Stomach (tissue), 9 donors: Measurements from ENCODE around the gene ATXN7L3. TPM values are rescaled to one million over a fixed set of nuclear protein-coding genes. Genes with fewer than 3 reads are reported as not detected.
"Not testable (repeated sequence)": the region's sequence is repeated elsewhere in the genome, so short reads cannot be mapped to it uniquely, and the experiment has no call there.

Experiments
- DNase-seq, 2 donors: peaks; one replicate each; pipeline versions ENCODE4 v3.0.0 to v3.0.0-alpha.2; 2013 to 2019
- H3K27ac ChIP-seq, 5 donors: fragments of 200-600 bp in 4 of 5; sonication (generic) in 4 of 5; one replicate each; pipeline ENCODE4 v1.5.1; 2013 to 2019; ENCODE audit warnings: mild to moderate bottlenecking in 1 of 5, moderate library complexity in 1 of 5
- H3K27me3 ChIP-seq, 3 donors: fragments of 200-600 bp; sonication (generic); one replicate each; pipeline ENCODE4 v1.5.1; 2017 to 2019; ENCODE audit warnings: mixed run types in 1 of 3
- H3K36me3 ChIP-seq, 4 donors: fragments of 200-600 bp; sonication (generic); 1 replicate in 3 of 4; 2 replicates in 1 of 4; pipeline ENCODE4 v1.5.1; 2016 to 2019
- H3K4me1 ChIP-seq, 4 donors: fragments of 200-600 bp; sonication (generic); one replicate each; pipeline ENCODE4 v1.5.1; 2016 to 2019
- H3K4me3 ChIP-seq, 4 donors: fragments of 200-600 bp; sonication (generic) in 3 of 4; one replicate each; pipeline ENCODE4 v1.5.1; 2016 to 2019; ENCODE audit warnings: mild to moderate bottlenecking in 1 of 4
- H3K9me3 ChIP-seq, 4 donors: fragments of 200-600 bp; sonication (generic); one replicate each; pipeline ENCODE4 v1.5.1; 2016 to 2019
- EP300 ChIP-seq: sonication (generic); formaldehyde crosslinking; IDR thresholded peaks from one replicate; pipeline ENCODE4 v1.6.1; 2017; ENCODE audit warnings: antibody characterized with exemption
- POLR2A ChIP-seq, 4 donors: fragments of 450-650 bp; IDR thresholded peaks; one replicate each; pipeline ENCODE4 v1.6.1; 2016; ENCODE audit warnings: antibody characterized with exemption in 4 of 4, control low read depth in 2 of 4, mild to moderate bottlenecking in 1 of 4, moderate library complexity in 1 of 4
- POLR2AphosphoS5 ChIP-seq, 3 donors: sonication (generic); formaldehyde crosslinking; IDR thresholded peaks; one replicate each; pipeline ENCODE4 v1.6.1; 2016; ENCODE audit warnings: antibody characterized with exemption in 3 of 3
- whole genome bisulfite sequencing, 5 donors: extraction: QIAGEN DNeasy Blood & Tissue Kit in 3 of 5; methylation state at CpG; one replicate each; pipeline versions ENCODE4 v1.1.5 to v1.1.7; 2013 to 2018; 5-methylcytosine and 5-hydroxymethylcytosine counted together
- intact Hi-C: fragments of 100-400 bp; cut with DNase I; formaldehyde crosslinking; loops from one replicate; pipeline ENCODE4 v1.15.1; 2023; ENCODE audit warnings: low total_unique reads
- polyA plus RNA-seq, 3 donors: library from polyadenylated mRNA; stranded (reverse); fragments of 200-250 nt; gene quantifications; one replicate each; pipeline ENCODE4 v1.2.3, GENCODE V29; 2013
- small RNA-seq, 4 donors: library from RNA; depleted of rRNA; stranded (forward); fragments of <200 nt; gene quantifications; one replicate each; pipeline ENCODE3, GENCODE V24; 2016
- total RNA-seq, 5 donors: library from RNA; depleted of rRNA; stranded (reverse); fragments of >200 nt; gene quantifications; one replicate each; pipeline versions ENCODE4 v1.1.0 to v1.2.3, GENCODE V29; 2014 to 2016
- TF ChIP-seq, protein P1 (sequence below), 7 experiments: fragments of 450-650 bp in 4 of 7; fragments of 200-600 bp in 3 of 7; sonication (generic) in 3 of 7; IDR thresholded peaks; one replicate each; pipeline ENCODE4 v1.5.1; 2016 to 2019; ENCODE audit warnings: antibody characterized with exemption in 7 of 7, control low read depth in 2 of 7, mild to moderate bottlenecking in 1 of 7
- donor health status: healthy with polysubstance abuse.
- donor health status: Bipolar disorder and iron deficiency.
- donor health status: healthy.

ATXN7L3 gene
- total and polyA plus RNA-seq, 8 donors, result 11.1 to 57.4 (median 29.6) TPM

DNA sequence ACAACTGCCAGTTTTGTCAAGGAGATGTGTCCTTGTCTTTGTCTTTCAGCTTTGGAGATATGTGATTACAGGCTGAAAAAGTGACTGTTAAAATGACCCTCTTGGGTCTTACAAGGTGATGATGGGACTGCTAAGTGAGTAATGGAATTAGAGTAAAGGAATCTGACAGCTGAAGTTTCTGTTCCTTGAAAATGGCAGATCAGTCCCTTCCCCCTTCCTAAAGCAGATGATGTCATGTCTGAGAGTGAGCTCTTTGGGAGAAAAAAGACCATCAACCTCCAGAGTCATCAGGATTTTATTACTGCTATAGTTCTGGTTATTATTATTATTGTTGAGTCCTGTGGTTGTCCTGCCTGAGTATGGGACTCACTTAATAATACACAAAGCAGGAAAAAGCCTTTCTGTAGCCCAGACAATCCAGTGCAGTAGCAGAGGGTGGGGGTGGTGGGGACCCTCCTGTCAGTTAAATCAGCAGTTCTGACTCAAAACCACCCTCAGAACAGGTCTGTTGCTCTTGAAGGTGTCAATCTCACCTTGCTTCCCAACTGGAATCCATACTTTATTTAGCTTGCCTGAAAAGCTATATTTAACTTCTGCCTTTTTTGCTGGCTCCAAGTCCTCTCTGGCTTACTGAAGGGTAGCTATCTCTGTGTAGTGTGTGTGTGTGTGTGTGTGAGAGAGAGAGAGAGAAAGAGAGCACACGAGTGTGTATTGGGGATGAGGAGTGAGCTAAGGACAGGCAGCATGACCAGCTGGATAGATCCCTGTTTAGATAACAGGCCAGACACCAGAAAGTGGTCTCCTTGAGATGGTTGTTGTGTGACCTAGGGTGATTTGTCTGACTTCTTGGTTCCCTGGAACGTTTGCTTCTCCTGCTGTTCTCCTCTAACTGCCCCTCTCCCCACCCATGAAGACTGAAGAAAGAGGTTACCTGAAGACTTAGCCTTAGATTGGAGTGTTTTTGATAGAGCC is 53.0 kb downstream of the ATXN7L3 start:
- Histone ChIP-seq H3K27me3 (no peaks in the 10 kb centered on the region), H3K9me3 (no peaks in the 10 kb centered on the region), H3K4me3 (no peak overlapping the region), H3K36me3 (peaks cover 0 to 10% (median 0%) of the 10 kb centered on the region in 4 donors), H3K4me1 (peaks cover 7 to 12% (median 11%) of the 10 kb centered on the region in 4 donors), H3K27ac (no peak overlapping the region)
- intact Hi-C loops, result no loop called here
- no peak for DNase-seq
- TF ChIP-seq EP300, result no peak
- no peak for TF ChIP-seq POLR2AphosphoS5 (IDR thresholded peaks at IDR 0.05)
- TF ChIP-seq, protein P1, sequence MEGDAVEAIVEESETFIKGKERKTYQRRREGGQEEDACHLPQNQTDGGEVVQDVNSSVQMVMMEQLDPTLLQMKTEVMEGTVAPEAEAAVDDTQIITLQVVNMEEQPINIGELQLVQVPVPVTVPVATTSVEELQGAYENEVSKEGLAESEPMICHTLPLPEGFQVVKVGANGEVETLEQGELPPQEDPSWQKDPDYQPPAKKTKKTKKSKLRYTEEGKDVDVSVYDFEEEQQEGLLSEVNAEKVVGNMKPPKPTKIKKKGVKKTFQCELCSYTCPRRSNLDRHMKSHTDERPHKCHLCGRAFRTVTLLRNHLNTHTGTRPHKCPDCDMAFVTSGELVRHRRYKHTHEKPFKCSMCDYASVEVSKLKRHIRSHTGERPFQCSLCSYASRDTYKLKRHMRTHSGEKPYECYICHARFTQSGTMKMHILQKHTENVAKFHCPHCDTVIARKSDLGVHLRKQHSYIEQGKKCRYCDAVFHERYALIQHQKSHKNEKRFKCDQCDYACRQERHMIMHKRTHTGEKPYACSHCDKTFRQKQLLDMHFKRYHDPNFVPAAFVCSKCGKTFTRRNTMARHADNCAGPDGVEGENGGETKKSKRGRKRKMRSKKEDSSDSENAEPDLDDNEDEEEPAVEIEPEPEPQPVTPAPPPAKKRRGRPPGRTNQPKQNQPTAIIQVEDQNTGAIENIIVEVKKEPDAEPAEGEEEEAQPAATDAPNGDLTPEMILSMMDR (IDR thresholded peaks at IDR 0.05), result no peak
- no peak for TF ChIP-seq POLR2A (IDR thresholded peaks at IDR 0.05)
- 46 to 69% (median 56%) methylated on average over 2 of the region's 2 CpGs for WGBS, 5 donors

DNA sequence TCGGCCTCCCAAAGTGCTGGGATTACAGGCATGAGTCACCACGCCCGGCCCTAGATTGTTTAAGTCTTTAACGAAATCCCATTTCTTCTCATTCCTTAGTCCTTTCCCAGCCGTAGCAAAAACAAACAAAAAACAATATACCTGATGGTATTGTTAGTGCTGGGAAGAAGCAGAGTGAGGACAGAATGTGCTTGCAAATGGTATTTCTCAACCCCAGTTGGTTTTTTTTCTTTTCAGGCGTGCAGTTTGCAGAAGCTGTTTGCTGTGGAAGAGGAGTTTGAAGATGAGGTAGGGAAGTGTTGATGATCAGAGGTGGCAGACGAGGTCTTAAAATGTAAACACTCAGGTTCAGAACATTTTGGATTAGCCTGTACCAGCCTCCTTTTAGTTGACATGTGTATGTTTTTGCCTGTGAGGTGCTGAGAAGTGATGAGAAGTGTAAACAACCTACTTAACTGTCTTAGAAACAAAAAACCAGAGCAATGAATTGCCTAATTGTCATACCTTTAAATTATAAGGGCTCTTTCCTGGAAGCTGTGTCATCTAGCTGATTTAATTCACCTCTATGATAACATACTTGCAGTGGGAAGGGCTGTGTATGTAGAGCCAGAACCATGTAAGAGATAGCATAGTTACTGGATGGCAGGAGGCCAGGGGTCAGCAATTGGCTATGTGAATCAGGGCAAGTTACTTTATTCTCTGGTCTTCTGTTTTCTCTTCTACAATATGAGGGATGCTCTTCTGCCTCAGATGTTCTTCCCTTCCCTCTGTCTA is 54.5 kb downstream of the ATXN7L3 start:
- peaks cover 0 to 10% (median 0%) of the 10 kb centered on the region in 4 donors for H3K36me3 ChIP-seq
- no peak overlapping the region for H3K27ac ChIP-seq
- H3K4me3 ChIP-seq, result no peak overlapping the region
- intact Hi-C loops, result no loop called here
- H3K4me1 ChIP-seq, result peaks cover 7 to 17% (median 15%) of the 10 kb centered on the region in 4 donors
- no peak for DNase-seq
- no peaks in the 10 kb centered on the region for H3K27me3 ChIP-seq
- TF ChIP-seq, protein P1 (IDR thresholded peaks at IDR 0.05), result no peak
- TF ChIP-seq EP300, result no peak
- no peak for TF ChIP-seq POLR2AphosphoS5 (IDR thresholded peaks at IDR 0.05)
- no peak for TF ChIP-seq POLR2A (IDR thresholded peaks at IDR 0.05)
- no peaks in the 10 kb centered on the region for H3K9me3 ChIP-seq
- WGBS, 5 donors, result 71 to 80% (median 79%) methylated on average over 7 of the region's 7 CpGs

DNA sequence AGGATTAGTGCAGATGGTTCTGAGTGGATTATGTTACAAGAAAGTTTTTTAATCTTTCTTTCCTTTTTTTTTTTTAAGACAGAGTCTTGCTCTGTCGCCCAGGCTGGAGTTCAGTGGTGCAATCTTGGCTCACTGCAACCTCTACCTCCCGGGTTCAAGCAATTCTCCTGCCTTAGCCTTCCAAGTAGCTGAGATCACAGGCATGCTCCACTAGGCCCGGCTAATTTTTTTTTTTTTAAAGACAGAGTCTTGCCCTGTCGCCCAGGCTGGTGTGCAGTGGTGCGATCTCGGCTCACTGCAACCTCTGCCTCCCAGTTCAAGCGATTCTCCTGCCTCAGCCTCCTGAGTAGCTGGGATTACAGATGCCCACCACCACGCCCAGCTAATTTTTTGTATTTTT is 55.8 kb downstream of the ATXN7L3 start:
- H3K9me3 ChIP-seq, H3K27ac ChIP-seq, intact Hi-C loops, H3K27me3 ChIP-seq, H3K4me3 ChIP-seq, DNase-seq: not testable (repeated sequence)
- H3K4me1 ChIP-seq, result peaks cover 7 to 19% (median 16%) of the 10 kb centered on the region in 4 donors
- H3K36me3 ChIP-seq, result peaks cover 0 to 10% (median 0%) of the 10 kb centered on the region in 4 donors
- 94 to 96% (median 94%) methylated on average over 8 of the region's 8 CpGs for WGBS, 5 donors

Small RNA genes lying within 50 kb of the gene (small RNA-seq; reads per million reads assigned to genes)
- 0 reads per million in 4 donors for gene MIR6782

Other genes with a start within 250 kb of the ATXN7L3 start
- gene PYY, start 245.9 kb downstream of the ATXN7L3 start, total RNA-seq, result 10 to 100 TPM in 1 of 5 donors, not detected in 4; 71.3 TPM
- gene PYY, start 245.9 kb downstream of the ATXN7L3 start, polyA plus RNA-seq, result under 1 TPM in 1 of 3 donors, not detected in 2; 0.35 TPM
- 1 to 10 TPM in 1 of 5 donors, under 1 TPM in 2, not detected in 2; 0.29 to 1.5 (median 0.58) TPM for gene NAGS, start 195.3 kb downstream of the ATXN7L3 start, total RNA-seq
- 1 to 10 TPM in 2 of 3 donors, under 1 TPM in 1; 0.61 to 1.4 (median 1.2) TPM for gene NAGS, start 195.3 kb downstream of the ATXN7L3 start, polyA plus RNA-seq
- 10 to 100 TPM in 4 of 5 donors, 1 to 10 TPM in 1; 1.8 to 41.9 (median 17.7) TPM for gene TMEM101, start 184.9 kb downstream of the ATXN7L3 start, total RNA-seq
- gene TMEM101, start 184.9 kb downstream of the ATXN7L3 start, polyA plus RNA-seq, result 10 to 100 TPM; 29.6 to 40.8 (median 38.0) TPM
- 10 to 100 TPM; 19.8 to 34.5 (median 30.4) TPM for gene LSM12, start 133.2 kb downstream of the ATXN7L3 start, total RNA-seq
- 10 to 100 TPM; 25.4 to 30.7 (median 29.9) TPM for gene LSM12, start 133.2 kb downstream of the ATXN7L3 start, polyA plus RNA-seq
- 100 to 1,000 TPM in 1 of 5 donors, 10 to 100 TPM in 4; 10.5 to 132 (median 36.2) TPM for gene G6PC3, start 129.1 kb downstream of the ATXN7L3 start, total RNA-seq
- gene G6PC3, start 129.1 kb downstream of the ATXN7L3 start, polyA plus RNA-seq, result 10 to 100 TPM; 16.8 to 52.0 (median 44.1) TPM
- gene HDAC5, start 76.2 kb downstream of the ATXN7L3 start, total RNA-seq, result 100 to 1,000 TPM in 2 of 5 donors, 10 to 100 TPM in 3; 14.7 to 311 (median 58.0) TPM
- gene HDAC5, start 76.2 kb downstream of the ATXN7L3 start, polyA plus RNA-seq, result 10 to 100 TPM; 13.3 to 19.3 (median 17.9) TPM
- gene HROB, start 58.0 kb downstream of the ATXN7L3 start, total RNA-seq, result 1 to 10 TPM in 2 of 5 donors, under 1 TPM in 1, not detected in 2; 0.14 to 1.7 (median 1.3) TPM
- gene HROB, start 58.0 kb downstream of the ATXN7L3 start, polyA plus RNA-seq, result 1 to 10 TPM in 1 of 3 donors, under 1 TPM in 2; 0.61 to 2.4 (median 0.62) TPM
- under 1 TPM in 1 of 5 donors, not detected in 4; 0.73 TPM for gene ASB16, start 29.2 kb downstream of the ATXN7L3 start, total RNA-seq
- gene ASB16, start 29.2 kb downstream of the ATXN7L3 start, polyA plus RNA-seq, result under 1 TPM in 2 of 3 donors, not detected in 1; 0.30 to 0.31 TPM
- 10 to 100 TPM; 10.7 to 62.4 (median 16.2) TPM for gene TMUB2, start 12.9 kb downstream of the ATXN7L3 start, total RNA-seq
- gene TMUB2, start 12.9 kb downstream of the ATXN7L3 start, polyA plus RNA-seq, result 10 to 100 TPM; 16.2 to 37.8 (median 16.5) TPM
- 100 to 1,000 TPM in 2 of 5 donors, 10 to 100 TPM in 3; 35.8 to 198 (median 59.4) TPM for gene UBTF, start 19.8 kb upstream of the ATXN7L3 start, total RNA-seq
- 10 to 100 TPM; 25.5 to 28.8 (median 27.4) TPM for gene UBTF, start 19.8 kb upstream of the ATXN7L3 start, polyA plus RNA-seq
- gene SLC4A1, start 68.3 kb upstream of the ATXN7L3 start, total RNA-seq, result 1 to 10 TPM in 1 of 5 donors, not detected in 4; 8.3 TPM
- gene SLC4A1, start 68.3 kb upstream of the ATXN7L3 start, polyA plus RNA-seq, result not detected
- gene RUNDC3A, start 108.7 kb upstream of the ATXN7L3 start, total RNA-seq, result 10 to 100 TPM in 1 of 5 donors, 1 to 10 TPM in 2, under 1 TPM in 1, not detected in 1; 0.43 to 40.8 (median 3.5) TPM
- 1 to 10 TPM; 4.5 to 6.0 (median 4.5) TPM for gene RUNDC3A, start 108.7 kb upstream of the ATXN7L3 start, polyA plus RNA-seq
- 100 to 1,000 TPM in 3 of 5 donors, 10 to 100 TPM in 2; 42.0 to 351 (median 133) TPM for gene SLC25A39, start 124.9 kb upstream of the ATXN7L3 start, total RNA-seq
- 100 to 1,000 TPM; 124 to 161 (median 135) TPM for gene SLC25A39, start 124.9 kb upstream of the ATXN7L3 start, polyA plus RNA-seq
- 100 to 1,000 TPM; 104 to 644 (median 239) TPM for gene GRN, start 145.4 kb upstream of the ATXN7L3 start, total RNA-seq
- gene GRN, start 145.4 kb upstream of the ATXN7L3 start, polyA plus RNA-seq, result 100 to 1,000 TPM in 1 of 3 donors, 10 to 100 TPM in 2; 31.8 to 189 (median 78.9) TPM
- 1 to 10 TPM in 2 of 5 donors, not detected in 3; 2.0 to 5.4 TPM for gene FAM171A2, start 164.0 kb upstream of the ATXN7L3 start, total RNA-seq
- gene FAM171A2, start 164.0 kb upstream of the ATXN7L3 start, polyA plus RNA-seq, result under 1 TPM; 0.30 to 0.31 (median 0.31) TPM
- gene ITGA2B, start 189.8 kb upstream of the ATXN7L3 start, total RNA-seq, result 1 to 10 TPM in 1 of 5 donors, under 1 TPM in 1, not detected in 3; under 0.01 to 2.4 TPM
- gene ITGA2B, start 189.8 kb upstream of the ATXN7L3 start, polyA plus RNA-seq, result under 1 TPM; 0.12 to 0.53 (median 0.46) TPM